ENCODE measurements around the gene PRELID3B. TPM values are rescaled to one million over a fixed set of nuclear protein-coding genes. Genes with fewer than 3 reads are reported as not detected.
"Not testable (repeated sequence)": the region's sequence is repeated elsewhere in the genome, so short reads cannot be mapped to it uniquely, and the experiment has no call there.

PRELID3B gene
- total and polyA plus RNA-seq, 2 donors, result 26.7 to 57.2 TPM

DNA sequence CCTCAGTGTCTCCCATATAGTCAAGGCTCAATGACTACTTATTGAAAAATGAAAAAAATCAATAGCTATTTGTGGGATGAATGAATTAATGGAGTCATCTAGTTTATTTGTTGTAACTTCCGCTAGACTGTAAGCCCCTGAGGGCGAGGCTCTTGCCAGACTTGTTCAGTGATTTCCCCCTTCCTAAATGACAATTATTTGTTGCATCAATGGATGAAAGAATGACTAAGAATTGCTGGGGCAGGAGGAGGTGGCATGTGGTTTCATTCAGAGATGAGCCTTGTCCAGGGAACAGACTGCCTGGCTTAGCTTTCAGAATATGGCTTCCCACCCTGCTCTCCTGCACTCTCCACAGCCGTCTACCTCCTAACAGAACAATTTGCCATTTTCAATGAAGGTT lies 1.1 kb upstream of the PRELID3B start:
- H3K27ac ChIP-seq (ENCODE audit: low read depth), result no peak overlapping the region
- no peak for DNase-seq (ENCODE audit: extremely low spot score)
- no peak overlapping the region for H3K4me3 ChIP-seq (ENCODE audit: low read depth, low read length)
- WGBS, result 71% methylated on average over 3 of the region's 3 CpGs
- no peaks in the 10 kb centered on the region for H3K36me3 ChIP-seq (ENCODE audit: insufficient read depth)
- H3K4me1 ChIP-seq (ENCODE audit: insufficient read depth), result peaks cover 9% of the 10 kb centered on the region

- Histone ChIP-seq H3K4me1 (ENCODE audit: insufficient read depth) (peaks cover 9% of the 10 kb centered on the region), H3K36me3 (ENCODE audit: insufficient read depth) (peaks cover under 1% of the 10 kb centered on the region), H3K27ac (ENCODE audit: low read depth) (peak overlapping the region; percentile 42), H3K4me3 (ENCODE audit: low read depth, low read length) (peak overlapping the region; percentile 91)
- WGBS, result 14% methylated on average over 66 of the region's 66 CpGs
- peak; percentile 52 for DNase-seq (ENCODE audit: extremely low spot score)
Observed at GRCh38 chr20:59042796-59043631, 428 bp upstream of the PRELID3B start.

DNA sequence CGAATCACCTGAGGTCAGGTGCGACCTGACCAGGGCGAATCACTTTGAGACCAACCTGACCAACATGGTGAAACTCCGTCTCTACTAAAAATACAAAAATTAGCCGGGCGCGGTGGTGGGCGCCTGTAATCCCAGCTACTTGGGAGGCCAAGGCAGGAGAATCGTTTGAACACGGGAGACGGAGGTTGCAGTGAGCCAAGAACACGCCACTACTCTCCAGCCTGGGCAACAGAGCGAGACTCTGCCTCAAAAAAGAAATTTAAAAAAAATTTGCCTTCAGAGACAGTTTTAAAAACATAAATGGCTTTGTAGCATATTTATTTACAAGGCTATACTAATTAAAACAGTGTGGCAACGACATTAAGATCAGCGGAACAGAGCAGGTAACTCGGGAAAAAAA lies 1.1 kb downstream of the PRELID3B start:
- not testable (repeated sequence) for H3K4me3 ChIP-seq (ENCODE audit: low read depth, low read length); DNase-seq (ENCODE audit: extremely low spot score); H3K4me1 ChIP-seq (ENCODE audit: insufficient read depth); H3K27ac ChIP-seq (ENCODE audit: low read depth); H3K36me3 ChIP-seq (ENCODE audit: insufficient read depth)
- WGBS, result 95% methylated on average over 16 of the region's 16 CpGs

- DNase-seq (ENCODE audit: extremely low spot score), result no peak
- Histone ChIP-seq H3K27ac (ENCODE audit: low read depth) (no peak overlapping the region), H3K4me1 (ENCODE audit: insufficient read depth) (peaks cover 9% of the 10 kb centered on the region), H3K36me3 (ENCODE audit: insufficient read depth) (peaks cover 5% of the 10 kb centered on the region), H3K4me3 (ENCODE audit: low read depth, low read length) (no peak overlapping the region)
- 85% methylated on average over 5 of the region's 5 CpGs for WGBS
Observed at GRCh38 chr20:59040667-59041066, 1.9 kb downstream of the PRELID3B start.

GRCh38 chr20:59039233-59039632 lies 3.4 kb downstream of the PRELID3B start:
- Histone ChIP-seq H3K36me3 (ENCODE audit: insufficient read depth) (peaks cover 5% of the 10 kb centered on the region), H3K4me3 (ENCODE audit: low read depth, low read length) (no peak overlapping the region), H3K27ac (ENCODE audit: low read depth) (no peak overlapping the region), H3K4me1 (ENCODE audit: insufficient read depth) (peaks cover 9% of the 10 kb centered on the region)
- WGBS, result 75% methylated on average over 1 of the region's 1 CpG
- DNase-seq (ENCODE audit: extremely low spot score), result no peak

DNA sequence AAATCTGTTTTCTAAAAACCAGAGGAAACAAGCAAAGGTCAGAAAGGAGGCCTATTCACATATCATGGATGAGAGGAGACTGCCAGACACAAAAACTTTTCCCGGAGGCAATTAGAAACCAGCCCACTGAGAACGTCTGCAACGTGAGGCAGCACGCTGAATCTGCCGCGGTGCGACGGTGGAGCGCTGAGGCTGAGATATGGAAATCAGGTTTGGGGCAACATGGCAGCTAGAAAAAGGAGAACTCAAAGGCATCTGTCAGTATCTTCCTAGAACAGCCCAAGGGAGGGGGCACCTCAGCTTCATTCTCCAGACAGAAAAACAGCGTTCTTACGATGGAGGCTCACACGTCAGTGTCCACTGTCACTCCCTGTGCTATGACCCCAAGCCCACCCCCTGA lies 5.2 kb downstream of the PRELID3B start:
- WGBS, result 91% methylated on average over 12 of the region's 12 CpGs

GRCh38 chr20:59035381-59035780 lies 7.2 kb downstream of the PRELID3B start:
- DNase-seq (ENCODE audit: extremely low spot score), result no peak
- 95% methylated on average over 3 of the region's 3 CpGs for WGBS
- Histone ChIP-seq H3K4me1 (ENCODE audit: insufficient read depth) (peaks cover 2% of the 10 kb centered on the region), H3K4me3 (ENCODE audit: low read depth, low read length) (no peak overlapping the region), H3K27ac (ENCODE audit: low read depth) (no peak overlapping the region), H3K36me3 (ENCODE audit: insufficient read depth) (peaks cover 5% of the 10 kb centered on the region)

More for the DNA sequence above, 5.2 kb downstream of the PRELID3B start:
- no peak for DNase-seq (ENCODE audit: extremely low spot score)
- no peak overlapping the region for H3K4me3 ChIP-seq (ENCODE audit: low read depth, low read length)
- H3K4me1 ChIP-seq (ENCODE audit: insufficient read depth), result peaks cover 7% of the 10 kb centered on the region
- H3K27ac ChIP-seq (ENCODE audit: low read depth), result no peak overlapping the region
- peaks cover 5% of the 10 kb centered on the region for H3K36me3 ChIP-seq (ENCODE audit: insufficient read depth)

- 87% methylated on average over 2 of the region's 2 CpGs for WGBS
- DNase-seq (ENCODE audit: extremely low spot score), result no peak
- no peak overlapping the region for H3K4me3 ChIP-seq (ENCODE audit: low read depth, low read length)
- H3K4me1 ChIP-seq (ENCODE audit: insufficient read depth), result peaks cover 2% of the 10 kb centered on the region
- peaks cover 5% of the 10 kb centered on the region for H3K36me3 ChIP-seq (ENCODE audit: insufficient read depth)
- no peak overlapping the region for H3K27ac ChIP-seq (ENCODE audit: low read depth)
Observed at GRCh38 chr20:59033616-59034165, 8.9 kb downstream of the PRELID3B start.

GRCh38 chr20:59033093-59033492 lies 9.5 kb downstream of the PRELID3B start:
- 95% methylated on average over 1 of the region's 1 CpG for WGBS
- peaks cover 5% of the 10 kb centered on the region for H3K36me3 ChIP-seq (ENCODE audit: insufficient read depth)
- no peak overlapping the region for H3K27ac ChIP-seq (ENCODE audit: low read depth)
- H3K4me3 ChIP-seq (ENCODE audit: low read depth, low read length), result no peak overlapping the region
- DNase-seq (ENCODE audit: extremely low spot score), result no peak
- H3K4me1 ChIP-seq (ENCODE audit: insufficient read depth), result peaks cover 2% of the 10 kb centered on the region

GRCh38 chr20:59032713-59033059 lies 9.9 kb downstream of the PRELID3B start:
- Histone ChIP-seq H3K4me3 (ENCODE audit: low read depth, low read length) (peak overlapping the region; percentile 72), H3K4me1 (ENCODE audit: insufficient read depth) (peaks cover 2% of the 10 kb centered on the region), H3K36me3 (ENCODE audit: insufficient read depth) (peaks cover 2% of the 10 kb centered on the region), H3K27ac (ENCODE audit: low read depth) (peak overlapping the region; percentile 90)
- no peak for DNase-seq (ENCODE audit: extremely low spot score)
- under 1% methylated on average over 13 of the region's 13 CpGs for WGBS

- DNase-seq (ENCODE audit: extremely low spot score), result peak; percentile 79
- Histone ChIP-seq H3K4me1 (ENCODE audit: insufficient read depth) (peaks cover 2% of the 10 kb centered on the region), H3K36me3 (ENCODE audit: insufficient read depth) (peaks cover 2% of the 10 kb centered on the region), H3K4me3 (ENCODE audit: low read depth, low read length) (peak within 1 kb of the TSS; percentile 72), H3K27ac (ENCODE audit: low read depth) (peak within 1 kb of the TSS; percentile 90)
- under 1% methylated on average over 86 of the region's 86 CpGs for WGBS
Observed at GRCh38 chr20:59032023-59032712, 10.4 kb downstream of the PRELID3B start, which contains the start of gene ATP5F1E. Gene ATP5F1E (minus strand): TSS chr20:59032335. CDS start chr20:59032251, 84 bp downstream.

DNA sequence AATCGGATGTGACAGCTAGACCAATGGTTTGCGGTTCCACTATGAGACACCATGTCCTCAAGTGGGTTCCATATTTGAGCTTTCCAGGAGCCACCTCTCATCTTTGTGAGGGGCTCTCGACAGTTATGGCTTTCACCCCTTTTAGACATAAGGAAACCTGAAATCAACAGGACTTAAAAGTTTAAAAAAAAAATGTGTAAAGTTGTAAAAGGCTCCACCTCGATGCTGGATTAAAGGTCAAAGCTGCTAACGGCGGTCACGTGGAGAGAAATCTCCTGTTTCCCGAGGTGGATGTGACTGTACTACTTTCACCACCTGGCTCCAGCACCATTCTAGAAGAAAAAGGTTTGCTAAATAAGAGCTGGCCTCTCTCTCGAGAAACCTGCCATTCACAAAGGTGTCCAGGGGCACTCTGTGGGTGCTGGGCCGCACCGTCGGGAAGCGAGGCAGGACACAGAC lies 11.0 kb downstream of the PRELID3B start:
- 14% methylated on average over 13 of the region's 13 CpGs for WGBS
- Histone ChIP-seq H3K36me3 (ENCODE audit: insufficient read depth) (peaks cover 2% of the 10 kb centered on the region), H3K27ac (ENCODE audit: low read depth) (peak overlapping the region; percentile 77), H3K4me3 (ENCODE audit: low read depth, low read length) (peak overlapping the region; percentile 72), H3K4me1 (ENCODE audit: insufficient read depth) (peaks cover 2% of the 10 kb centered on the region)
- no peak for DNase-seq (ENCODE audit: extremely low spot score)

- peaks cover 1% of the 10 kb centered on the region for H3K36me3 ChIP-seq (ENCODE audit: insufficient read depth)
- 76% methylated on average over 7 of the region's 7 CpGs for WGBS
- no peak for DNase-seq (ENCODE audit: extremely low spot score)
Observed at GRCh38 chr20:59030911-59031563, 11.5 kb downstream of the PRELID3B start.

More at GRCh38 chr20:59030911-59031563, 11.5 kb downstream of the PRELID3B start:
- no peak overlapping the region for H3K27ac ChIP-seq (ENCODE audit: low read depth)
- H3K4me3 ChIP-seq (ENCODE audit: low read depth, low read length), result peak overlapping the region; percentile 72
- H3K4me1 ChIP-seq (ENCODE audit: insufficient read depth), result peaks cover 2% of the 10 kb centered on the region

Data from urinary bladder (tissue), 4 donors.